ENCODE results near the gene SLC22A25. TPM values are rescaled to one million over a fixed set of nuclear protein-coding genes. Genes with fewer than 3 reads are reported as not detected.
"Not testable (repeated sequence)": the region's sequence is repeated elsewhere in the genome, so short reads cannot be mapped to it uniquely, and the experiment has no call there.

The SLC22A25 gene
- polyA plus RNA-seq, 1 experiment = not detected

DNA sequence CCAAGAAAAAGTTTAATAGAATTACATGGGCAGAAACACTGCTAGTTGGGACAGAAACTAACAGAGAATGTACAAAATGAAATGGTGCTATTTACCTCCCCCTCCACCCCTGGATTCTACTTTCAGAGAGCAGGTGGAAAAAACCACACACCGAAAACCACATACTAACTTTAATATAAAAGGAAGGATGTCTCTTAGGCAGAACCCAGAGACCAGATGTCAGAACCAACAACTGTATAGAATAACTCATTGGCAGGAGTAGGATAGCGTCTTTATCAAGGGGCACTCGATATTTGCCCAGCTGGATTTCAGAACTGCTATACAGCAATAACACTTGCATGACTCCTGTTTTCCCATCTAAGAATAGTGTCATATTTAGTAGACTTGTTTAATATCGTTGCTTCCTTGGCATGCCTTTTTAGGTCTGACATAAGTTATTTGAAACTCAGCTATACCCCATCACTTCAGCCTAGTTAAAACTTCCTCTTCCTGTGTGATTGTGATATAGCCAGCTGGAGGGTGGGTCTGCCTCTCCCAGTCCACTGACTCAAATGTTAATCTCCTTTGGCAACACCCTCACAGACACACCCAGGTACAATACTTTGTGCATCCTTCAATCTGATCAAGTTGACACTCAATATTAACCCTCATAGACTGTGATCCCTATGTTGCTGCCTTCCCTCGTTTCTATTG is 1.2 kb downstream of the SLC22A25 start:
- CTCF ChIA-PET = no interaction called here
- Histone ChIP-seq H3K9me3 (ENCODE audit: control insufficient read depth, insufficient read depth, low read length) (no peaks in the 10 kb centered on the region), H3K4me3 (ENCODE audit: low read depth, low read length) (no peak overlapping the region), H3K27me3 (ENCODE audit: control insufficient read depth, insufficient read depth, low read length) (no peaks in the 10 kb centered on the region), H3K27ac (ENCODE audit: low read depth, low read length) (no peak overlapping the region)
- POLR2A ChIA-PET = no interaction called here
- TF ChIP-seq, protein P1, sequence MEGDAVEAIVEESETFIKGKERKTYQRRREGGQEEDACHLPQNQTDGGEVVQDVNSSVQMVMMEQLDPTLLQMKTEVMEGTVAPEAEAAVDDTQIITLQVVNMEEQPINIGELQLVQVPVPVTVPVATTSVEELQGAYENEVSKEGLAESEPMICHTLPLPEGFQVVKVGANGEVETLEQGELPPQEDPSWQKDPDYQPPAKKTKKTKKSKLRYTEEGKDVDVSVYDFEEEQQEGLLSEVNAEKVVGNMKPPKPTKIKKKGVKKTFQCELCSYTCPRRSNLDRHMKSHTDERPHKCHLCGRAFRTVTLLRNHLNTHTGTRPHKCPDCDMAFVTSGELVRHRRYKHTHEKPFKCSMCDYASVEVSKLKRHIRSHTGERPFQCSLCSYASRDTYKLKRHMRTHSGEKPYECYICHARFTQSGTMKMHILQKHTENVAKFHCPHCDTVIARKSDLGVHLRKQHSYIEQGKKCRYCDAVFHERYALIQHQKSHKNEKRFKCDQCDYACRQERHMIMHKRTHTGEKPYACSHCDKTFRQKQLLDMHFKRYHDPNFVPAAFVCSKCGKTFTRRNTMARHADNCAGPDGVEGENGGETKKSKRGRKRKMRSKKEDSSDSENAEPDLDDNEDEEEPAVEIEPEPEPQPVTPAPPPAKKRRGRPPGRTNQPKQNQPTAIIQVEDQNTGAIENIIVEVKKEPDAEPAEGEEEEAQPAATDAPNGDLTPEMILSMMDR (IDR thresholded peaks at IDR 0.05; ENCODE audit: low read depth, low read length) = no peak
- DNase-seq (ENCODE audit: low read depth, low spot score) = no peak

DNA sequence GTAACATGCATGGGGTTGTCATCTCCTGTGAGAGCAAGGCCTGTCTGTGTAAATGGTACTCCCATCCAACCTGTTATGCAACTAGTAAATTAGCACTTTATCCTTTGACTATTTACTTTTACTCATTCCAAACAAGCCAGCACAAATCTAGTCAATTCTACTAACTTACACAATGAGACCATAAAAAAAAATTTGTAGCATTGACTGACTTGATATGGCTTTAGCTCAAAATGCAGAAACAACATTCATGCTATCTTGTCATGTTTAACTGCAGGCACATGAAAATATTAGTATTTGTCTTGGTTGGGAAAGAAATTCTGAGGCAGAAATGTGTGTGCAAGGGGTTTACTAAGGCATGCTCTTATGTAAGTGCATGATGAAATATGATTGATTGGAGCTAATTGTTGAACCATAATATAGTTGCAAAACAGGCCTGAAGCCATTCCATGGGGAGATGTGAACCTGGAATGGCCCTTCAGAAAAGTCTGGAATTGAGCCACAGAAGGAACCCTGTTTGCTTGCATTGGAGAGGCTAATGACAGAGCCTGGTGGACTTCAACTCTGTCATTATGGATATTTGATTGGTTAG is 2.5 kb downstream of the SLC22A25 start:
- H3K4me3 ChIP-seq (ENCODE audit: low read depth, low read length) = no peak overlapping the region
- TF ChIP-seq, protein P1 (IDR thresholded peaks at IDR 0.05; ENCODE audit: low read depth, low read length) = no peak
- ChIA-PET CTCF (no interaction called here), POLR2A (no interaction called here)
- no peaks in the 10 kb centered on the region for H3K27me3 ChIP-seq (ENCODE audit: control insufficient read depth, insufficient read depth, low read length)
- H3K9me3 ChIP-seq (ENCODE audit: control insufficient read depth, insufficient read depth, low read length) = no peaks in the 10 kb centered on the region
- no peak overlapping the region for H3K27ac ChIP-seq (ENCODE audit: low read depth, low read length)
- DNase-seq (ENCODE audit: low read depth, low spot score) = no peak

DNA sequence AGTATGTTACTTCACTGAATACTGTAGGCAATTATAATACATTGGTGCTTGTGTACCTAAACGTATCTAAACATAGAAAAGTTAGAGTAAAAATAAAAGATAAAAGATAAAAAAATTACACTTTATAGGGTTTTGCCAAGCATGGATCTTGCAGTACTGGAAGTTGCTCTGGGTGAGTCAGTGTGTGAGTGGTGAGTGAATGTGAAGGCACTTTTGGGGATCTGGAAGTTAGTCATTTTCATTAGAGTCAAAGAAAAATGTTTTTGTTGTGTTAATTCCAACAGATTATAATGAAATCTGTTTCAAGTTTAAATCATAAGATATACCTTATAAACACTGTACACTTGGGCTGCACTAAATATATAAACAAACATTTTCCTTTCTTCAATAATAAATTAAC is 3.3 kb downstream of the SLC22A25 start:
- CTCF ChIA-PET = no interaction called here
- no peak for DNase-seq (ENCODE audit: low read depth, low spot score)
- Histone ChIP-seq H3K9me3 (ENCODE audit: control insufficient read depth, insufficient read depth, low read length) (no peaks in the 10 kb centered on the region), H3K4me3 (ENCODE audit: low read depth, low read length) (no peak overlapping the region), H3K27me3 (ENCODE audit: control insufficient read depth, insufficient read depth, low read length) (no peaks in the 10 kb centered on the region), H3K27ac (ENCODE audit: low read depth, low read length) (no peak overlapping the region)
- POLR2A ChIA-PET = no interaction called here
- TF ChIP-seq, protein P1 (IDR thresholded peaks at IDR 0.05; ENCODE audit: low read depth, low read length) = no peak

- H3K4me3 ChIP-seq (ENCODE audit: low read depth, low read length) = no peak overlapping the region
- POLR2A ChIA-PET = no interaction called here
- no peaks in the 10 kb centered on the region for H3K9me3 ChIP-seq (ENCODE audit: control insufficient read depth, insufficient read depth, low read length)
- DNase-seq (ENCODE audit: low read depth, low spot score) = no peak
- H3K27ac ChIP-seq (ENCODE audit: low read depth, low read length) = no peak overlapping the region
- TF ChIP-seq, protein P1 (IDR thresholded peaks at IDR 0.05; ENCODE audit: low read depth, low read length) = no peak
- H3K27me3 ChIP-seq (ENCODE audit: control insufficient read depth, insufficient read depth, low read length) = no peaks in the 10 kb centered on the region
- CTCF ChIA-PET = no interaction called here
Observed at GRCh38 chr11:63239254-63239653, 4.1 kb downstream of the SLC22A25 start.

DNA sequence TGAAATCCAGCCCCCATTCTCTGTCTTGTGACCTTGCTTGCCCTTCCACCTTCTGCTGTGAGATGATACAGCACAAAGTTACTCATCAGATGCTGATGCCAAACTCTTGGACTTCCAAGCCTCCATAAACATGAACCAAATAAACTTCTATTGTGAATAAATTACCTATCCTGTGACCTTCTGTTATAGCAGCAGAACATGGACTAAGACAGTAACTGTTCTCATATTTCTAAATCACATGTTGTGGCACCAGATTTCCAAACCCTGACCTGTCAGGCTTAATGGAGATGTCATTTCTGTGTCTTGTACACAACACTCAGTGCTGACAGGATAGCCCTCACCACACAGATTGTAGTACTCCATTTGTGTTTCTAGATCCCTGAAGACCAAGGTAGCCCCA is 6.0 kb downstream of the SLC22A25 start:
- no peak overlapping the region for H3K4me3 ChIP-seq (ENCODE audit: low read depth, low read length)
- DNase-seq (ENCODE audit: low read depth, low spot score) = no peak
- TF ChIP-seq, protein P1 (IDR thresholded peaks at IDR 0.05; ENCODE audit: low read depth, low read length) = no peak
- ChIA-PET POLR2A (no interaction called here), CTCF (no interaction called here)
- H3K27ac ChIP-seq (ENCODE audit: low read depth, low read length) = no peak overlapping the region
- H3K9me3 ChIP-seq (ENCODE audit: control insufficient read depth, insufficient read depth, low read length) = no peaks in the 10 kb centered on the region
- no peaks in the 10 kb centered on the region for H3K27me3 ChIP-seq (ENCODE audit: control insufficient read depth, insufficient read depth, low read length)

GRCh38 chr11:63235471-63236461 is 7.6 kb downstream of the SLC22A25 start:
- H3K4me3 ChIP-seq (ENCODE audit: low read depth, low read length); CTCF ChIA-PET; H3K27ac ChIP-seq (ENCODE audit: low read depth, low read length); H3K27me3 ChIP-seq (ENCODE audit: control insufficient read depth, insufficient read depth, low read length); DNase-seq (ENCODE audit: low read depth, low spot score); POLR2A ChIA-PET; H3K9me3 ChIP-seq (ENCODE audit: control insufficient read depth, insufficient read depth, low read length): not testable (repeated sequence)
